IPS-18c (cell line): ENCODE data around the gene MYL11.

ENCODE experiments used
- H3K4me3 ChIP-seq: 2 replicates; pipeline ENCODE4 v1.7.0; 2013; ENCODE audit warnings: low read depth, mild to moderate bottlenecking, low read length, moderate library complexity; ENCODE audit not compliant: insufficient read depth
- H3K9me3 ChIP-seq: one replicate; pipeline ENCODE4 v1.6.1; 2013; ENCODE audit warnings: mild to moderate bottlenecking, low read length, moderate library complexity; ENCODE audit not compliant: control insufficient read depth, insufficient read depth

MYL11 gene

GRCh38 chr16:30351586-30352419 is 22.8 kb upstream of the MYL11 start:
- Histone ChIP-seq H3K4me3 (no peak overlapping the region), H3K9me3 (no peaks in the 10 kb centered on the region)

GRCh38 chr16:30352488-30353401 is 21.9 kb upstream of the MYL11 start:
- Histone ChIP-seq H3K9me3 (no peaks in the 10 kb centered on the region), H3K4me3 (no peak overlapping the region)

- H3K9me3 ChIP-seq, result no peaks in the 10 kb centered on the region
- H3K4me3 ChIP-seq, result peak overlapping the region; percentile 97; the same call in 1 of the 2 replicates
Measured at GRCh38 chr16:30353438-30354129, 21.0 kb upstream of the MYL11 start.

- Histone ChIP-seq H3K9me3 (no peaks in the 10 kb centered on the region), H3K4me3 (peak overlapping the region; percentile 97)
Measured at GRCh38 chr16:30354423-30355143, 20.0 kb upstream of the MYL11 start.

- Histone ChIP-seq H3K9me3 (no peaks in the 10 kb centered on the region), H3K4me3 (peak within 1 kb of the TSS; percentile 97)
Measured at GRCh38 chr16:30355144-30355953, 19.3 kb upstream of the MYL11 start, which contains the start of gene CD2BP2. Gene CD2BP2, minus strand, starts transcription at chr16:30355308. Its CDS starts 627 bp downstream, at chr16:30354681.

- peak overlapping the region; percentile 97 for H3K4me3 ChIP-seq
- H3K9me3 ChIP-seq, result no peaks in the 10 kb centered on the region
Measured at GRCh38 chr16:30355954-30356308, 18.7 kb upstream of the MYL11 start.

GRCh38 chr16:30356401-30357084 is 18.1 kb upstream of the MYL11 start:
- H3K9me3 ChIP-seq, result no peaks in the 10 kb centered on the region
- H3K4me3 ChIP-seq, result peak overlapping the region; percentile 97

- H3K4me3 ChIP-seq, result no peak overlapping the region
- no peaks in the 10 kb centered on the region for H3K9me3 ChIP-seq
Measured at GRCh38 chr16:30357085-30357714, 17.4 kb upstream of the MYL11 start.

- Histone ChIP-seq H3K4me3 (no peak overlapping the region), H3K9me3 (no peaks in the 10 kb centered on the region)
Measured at GRCh38 chr16:30357715-30358576, 16.7 kb upstream of the MYL11 start.

GRCh38 chr16:30358577-30358936 is 16.0 kb upstream of the MYL11 start:
- no peak overlapping the region for H3K4me3 ChIP-seq
- no peaks in the 10 kb centered on the region for H3K9me3 ChIP-seq

GRCh38 chr16:30358990-30359870 is 15.4 kb upstream of the MYL11 start:
- H3K9me3 ChIP-seq, result no peaks in the 10 kb centered on the region
- no peak overlapping the region for H3K4me3 ChIP-seq

- Histone ChIP-seq H3K9me3 (no peaks in the 10 kb centered on the region), H3K4me3 (no peak overlapping the region)
Measured at GRCh38 chr16:30359871-30360170, 14.8 kb upstream of the MYL11 start.

- Histone ChIP-seq H3K9me3 (no peaks in the 10 kb centered on the region), H3K4me3 (no peak overlapping the region)
Measured at GRCh38 chr16:30361180-30361579, 13.4 kb upstream of the MYL11 start.

- Histone ChIP-seq H3K9me3 (no peaks in the 10 kb centered on the region), H3K4me3 (no peak overlapping the region)
Measured at GRCh38 chr16:30365200-30365599, 9.4 kb upstream of the MYL11 start.
